HEK293T (cell line): Measurements from ENCODE around the gene SRMS.

Experiments used
- CTCF ChIA-PET: fragments of 350-600 bp; formaldehyde crosslinking; extraction: SDS; loops from one replicate; lab custom pipeline; 2021; ENCODE audit warnings: antibody characterized with exemption, inconsistent platforms; lab: Yijun Ruan, JAX
- POLR2A ChIA-PET: fragments of 350-600 bp; formaldehyde crosslinking; extraction: SDS; loops from one replicate; lab custom pipeline; 2020; ENCODE audit warnings: antibody characterized with exemption, inconsistent platforms; lab: Yijun Ruan, JAX
- DNase-seq: peaks from one replicate; pipeline ENCODE4 v3.0.0; 2012; ENCODE audit warnings: mixed read lengths; ENCODE audit errors: extremely low spot score
- ARNT ChIP-seq: fragments of 450-650 bp; IDR thresholded peaks from 2 replicates; pipeline ENCODE4 v1.6.1; 2017; ENCODE audit warnings: mild to moderate bottlenecking
- BHLHE40 ChIP-seq: fragments of 450-650 bp; IDR thresholded peaks from 2 replicates; pipeline ENCODE4 v1.6.1; 2016; ENCODE audit warnings: mild to moderate bottlenecking, moderate library complexity, borderline replicate concordance
- CTBP1 ChIP-seq: fragments of 450-650 bp; IDR thresholded peaks from 2 replicates; pipeline ENCODE4 v1.6.1; 2016; ENCODE audit warnings: borderline replicate concordance
- ELF4 ChIP-seq: fragments of 450-650 bp; IDR thresholded peaks from 2 replicates; pipeline ENCODE4 v1.6.1; 2017; ENCODE audit warnings: antibody characterized with exemption
- FOXA1 ChIP-seq: fragments of 450-650 bp; IDR thresholded peaks from 2 replicates; pipeline ENCODE4 v1.6.1; 2016; ENCODE audit warnings: mild to moderate bottlenecking
- FOXK2 ChIP-seq: fragments of 450-650 bp; IDR thresholded peaks from 2 replicates; pipeline ENCODE4 v1.6.1; 2016; ENCODE audit warnings: mild to moderate bottlenecking
- FOXM1 ChIP-seq: fragments of 450-650 bp; IDR thresholded peaks from 2 replicates; pipeline ENCODE4 v1.6.1; 2017; ENCODE audit warnings: mild to moderate bottlenecking, borderline replicate concordance
- HDGF ChIP-seq: fragments of 450-650 bp; IDR thresholded peaks from 2 replicates; pipeline ENCODE4 v1.6.1; 2017; ENCODE audit warnings: antibody characterized with exemption, borderline replicate concordance
- L3MBTL2 ChIP-seq: fragments of 450-650 bp; conservative IDR thresholded peaks from 2 replicates; pipeline ENCODE4 v1.6.1; 2016; ENCODE audit warnings: mild to moderate bottlenecking
- LEF1 ChIP-seq: fragments of 450-650 bp; IDR thresholded peaks from 2 replicates; pipeline ENCODE4 v1.6.1; 2017; ENCODE audit warnings: mild to moderate bottlenecking, borderline replicate concordance
- NFRKB ChIP-seq: fragments of 450-650 bp; IDR thresholded peaks from 2 replicates; pipeline ENCODE4 v1.6.1; 2016; ENCODE audit warnings: mild to moderate bottlenecking, moderate library complexity
- SP1 ChIP-seq: fragments of 450-650 bp; IDR thresholded peaks from 2 replicates; pipeline ENCODE4 v1.6.1; 2017
- SUZ12 ChIP-seq: fragments of 450-650 bp; IDR thresholded peaks from 2 replicates; pipeline ENCODE4 v1.6.1; 2016; ENCODE audit warnings: mild to moderate bottlenecking
- TARDBP ChIP-seq: fragments of 450-650 bp; IDR thresholded peaks from 2 replicates; pipeline ENCODE4 v1.6.1; 2016
- ZNF384 ChIP-seq: fragments of 450-650 bp; IDR thresholded peaks from 2 replicates; pipeline ENCODE4 v1.6.1; 2016
- TF ChIP-seq, protein P1 (sequence below): fragments of 450-650 bp; IDR thresholded peaks from 2 replicates; pipeline ENCODE4 v1.6.1; 2016

SRMS gene

DNA sequence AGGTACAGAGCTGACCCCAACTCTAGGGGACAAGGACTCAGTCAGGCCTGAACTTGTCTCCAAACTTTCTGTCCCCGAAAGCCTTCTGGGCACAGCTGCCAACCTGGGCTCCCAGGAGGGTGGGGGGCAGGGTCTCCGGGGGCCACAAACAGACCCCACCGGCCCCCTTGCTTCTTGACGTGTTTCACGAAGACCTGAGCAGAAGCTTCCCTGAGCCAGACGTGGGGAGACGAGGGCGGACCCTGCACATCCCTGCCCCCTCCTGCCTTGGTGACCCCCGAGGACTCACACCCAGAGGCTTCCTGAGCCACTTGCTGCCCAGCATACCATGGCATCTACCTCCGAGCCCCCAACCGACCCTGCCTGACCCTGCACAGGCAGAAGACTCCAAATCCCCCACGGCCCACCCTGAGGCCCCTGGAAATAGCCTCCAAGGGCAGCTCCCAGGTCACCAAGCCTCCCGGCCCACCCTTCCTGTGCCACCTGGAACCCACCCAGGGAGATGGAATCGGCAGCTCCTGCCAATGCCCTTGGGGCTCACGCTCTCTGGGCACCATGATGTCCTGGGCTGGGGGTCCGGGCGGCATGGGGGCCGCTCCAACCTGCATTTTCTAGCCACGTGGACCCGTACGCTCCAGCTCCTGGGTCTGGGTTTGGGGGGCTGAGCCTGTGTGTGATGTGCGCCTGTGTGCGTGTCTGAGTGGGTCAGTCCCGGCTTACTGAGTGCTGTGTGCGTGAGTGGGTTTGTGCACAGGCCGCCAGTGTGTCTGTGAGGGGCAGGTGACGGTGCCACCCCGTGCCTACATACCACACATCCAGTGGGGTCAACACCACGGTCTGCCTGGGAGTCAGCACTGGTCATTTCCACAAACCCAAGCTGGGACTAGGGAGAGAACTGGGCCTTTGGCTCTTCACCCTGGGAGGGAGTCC, 7.8 kb downstream of the SRMS start:
- ChIA-PET POLR2A (interaction anchor here (1.3 to 2.1 kb wide), 2 partner anchors 86 to 114 kb away, joined by 3 to 4 read pairs; partner anchors contain the start of gene STMN3), CTCF (no interaction called here)
- DNase-seq, result no peak
- TF ChIP-seq, protein P1, sequence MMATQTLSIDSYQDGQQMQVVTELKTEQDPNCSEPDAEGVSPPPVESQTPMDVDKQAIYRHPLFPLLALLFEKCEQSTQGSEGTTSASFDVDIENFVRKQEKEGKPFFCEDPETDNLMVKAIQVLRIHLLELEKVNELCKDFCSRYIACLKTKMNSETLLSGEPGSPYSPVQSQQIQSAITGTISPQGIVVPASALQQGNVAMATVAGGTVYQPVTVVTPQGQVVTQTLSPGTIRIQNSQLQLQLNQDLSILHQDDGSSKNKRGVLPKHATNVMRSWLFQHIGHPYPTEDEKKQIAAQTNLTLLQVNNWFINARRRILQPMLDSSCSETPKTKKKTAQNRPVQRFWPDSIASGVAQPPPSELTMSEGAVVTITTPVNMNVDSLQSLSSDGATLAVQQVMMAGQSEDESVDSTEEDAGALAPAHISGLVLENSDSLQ, result no peak
- no peak for TF ChIP-seq FOXA1
- no peak for TF ChIP-seq LEF1
- TF ChIP-seq FOXK2, result no peak
- TF ChIP-seq ELF4, result no peak
- no peak for TF ChIP-seq FOXM1
- no peak for TF ChIP-seq CTBP1
- TF ChIP-seq BHLHE40, result no peak
- TF ChIP-seq SP1, result no peak
- TF ChIP-seq HDGF, result no peak
- no peak for TF ChIP-seq ARNT
- TF ChIP-seq SUZ12, result no peak
- TF ChIP-seq ZNF384, result no peak
- no peak for TF ChIP-seq NFRKB
- no peak for TF ChIP-seq L3MBTL2
- TF ChIP-seq TARDBP, result no peak

- no peak for DNase-seq
- ChIA-PET CTCF (interaction anchor here (1.7 kb wide), 1 partner anchor 119 kb away, joined by 5 read pairs; the partner anchor contains the start of gene RTEL1), POLR2A (interaction anchor here (1.3 to 2.1 kb wide), 2 partner anchors 87 to 114 kb away, joined by 3 to 4 read pairs; partner anchors contain the start of gene STMN3)
- TF ChIP-seq NFRKB, result no peak
- TF ChIP-seq L3MBTL2, result no peak
- no peak for TF ChIP-seq SP1
- no peak for TF ChIP-seq HDGF
- no peak for TF ChIP-seq BHLHE40
- TF ChIP-seq CTBP1, result no peak
- no peak for TF ChIP-seq SUZ12
- no peak for TF ChIP-seq ELF4
- no peak for TF ChIP-seq TARDBP
- TF ChIP-seq LEF1, result no peak
- TF ChIP-seq FOXM1, result no peak
- TF ChIP-seq, protein P1, result no peak
- no peak for TF ChIP-seq ARNT
- no peak for TF ChIP-seq ZNF384
Observed at GRCh38 chr20:63539092-63539430, 8.5 kb downstream of the SRMS start.

DNA sequence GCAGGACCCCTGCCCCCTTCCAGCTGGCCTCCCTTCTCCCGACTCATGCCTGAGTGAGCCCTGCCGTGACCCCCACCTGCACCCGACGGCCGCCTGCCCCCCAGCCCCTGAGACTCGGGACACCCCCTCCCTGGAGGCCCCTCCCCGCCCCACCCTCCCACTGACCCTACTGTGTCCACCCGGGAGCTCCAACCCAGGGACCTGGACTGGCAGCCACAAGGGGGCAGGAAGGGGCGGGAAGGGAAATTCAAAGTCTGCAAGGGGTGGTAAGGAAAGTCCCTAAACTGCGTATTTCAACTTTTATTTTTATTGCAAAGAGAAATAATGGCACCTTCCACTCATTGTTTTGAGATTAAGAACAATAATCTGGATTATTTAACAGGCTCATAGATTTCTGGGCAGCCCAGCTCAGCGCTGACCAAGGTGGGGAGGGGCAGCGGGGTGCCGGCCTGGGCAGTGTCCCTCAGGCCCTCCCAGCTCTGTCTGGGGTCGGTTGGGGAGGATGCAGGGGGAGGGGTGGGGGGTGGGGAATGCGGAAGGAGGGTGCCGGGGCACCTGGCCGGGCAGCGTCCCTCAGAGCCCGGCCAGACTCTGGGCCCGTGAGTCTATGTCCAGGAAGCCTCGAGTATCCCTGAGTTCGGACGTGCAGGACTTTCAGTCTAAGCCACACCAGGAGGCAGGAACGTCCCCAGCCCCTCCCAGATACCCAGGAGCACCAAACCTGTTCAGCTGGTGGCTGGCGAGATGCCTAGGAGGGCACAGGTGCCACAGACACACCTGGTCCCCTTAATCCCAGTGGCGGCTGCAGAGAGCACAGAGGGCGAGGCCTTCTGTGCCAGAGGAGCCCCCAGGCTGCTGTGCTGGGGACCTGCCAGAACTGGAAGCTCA, 9.1 kb downstream of the SRMS start:
- ChIA-PET CTCF (interaction anchor here (0.8 to 1.7 kb wide), 5 partner anchors 8 to 435 kb away, joined by 3 to 7 read pairs (median 5); partner anchors contain the start of genes PPDPF and RTEL1), POLR2A (interaction anchor here (0.8 to 2.1 kb wide), 10 partner anchors 11 to 327 kb away, joined by 3 to 6 read pairs (median 4); partner anchors contain the start of genes ARFRP1, GMEB2, PPDPF and RTEL1)
- no peak for DNase-seq
- TF ChIP-seq SP1 (no peak), SUZ12 (no peak), ELF4 (no peak), FOXA1 (no peak), BHLHE40 (no peak), FOXK2 (no peak), L3MBTL2 (no peak)

GRCh38 chr20:63537525-63538203, 9.9 kb downstream of the SRMS start:
- ChIA-PET POLR2A (interaction anchor here (0.6 to 2.1 kb wide), 10 partner anchors 12 to 443 kb away, joined by 3 to 6 read pairs (median 4); partner anchors contain the start of genes ARFRP1, GMEB2, PPDPF and PRPF6), CTCF (interaction anchor here (0.8 to 1.7 kb wide), 5 partner anchors 9 to 436 kb away, joined by 3 to 7 read pairs (median 5); partner anchors contain the start of genes PPDPF and RTEL1)
- TF ChIP-seq TARDBP (no peak), FOXM1 (0 out of 2 replicates have a peak, but pooled peaks have one; percentile 6)
- peak; percentile 94 for DNase-seq

- ChIA-PET POLR2A (interaction anchor here (0.6 to 1.7 kb wide), 5 partner anchors 16 to 444 kb away, joined by 3 to 6 read pairs (median 4); partner anchors contain the start of genes ARFRP1, PPDPF, PRPF6 and RTEL1), CTCF (interaction anchor here (1.3 to 1.5 kb wide), 3 partner anchors 16 to 437 kb away, joined by 3 to 7 read pairs (median 5); partner anchors contain the start of gene PPDPF)
- no peak for DNase-seq
- TF ChIP-seq FOXK2 (no peak), LEF1 (no peak), NFRKB (no peak), SUZ12 (no peak), FOXA1 (no peak), TARDBP (no peak), L3MBTL2 (no peak), SP1 (no peak), ARNT (no peak), ELF4 (no peak), FOXM1 (no peak), HDGF (no peak), CTBP1 (no peak), BHLHE40 (no peak)
- TF ChIP-seq, protein P1, result no peak
Observed at GRCh38 chr20:63536997-63537524, 10.5 kb downstream of the SRMS start, which contains the start of gene PTK6. PTK6 (minus strand) TSS chr20:63537376; CDS start chr20:63537314, 62 bp downstream.
